Hepatocyte (in vitro differentiated cells): ENCODE measurements around the gene DTHD1. TPM values are rescaled to one million over a fixed set of nuclear protein-coding genes. Genes with fewer than 3 reads are reported as not detected.

Experiments
- DNase-seq: peaks from one replicate; pipeline ENCODE4 v3.0.0-alpha.2; 2016; ENCODE audit warnings: low spot score
- H2AFZ ChIP-seq: fragments of 200-600 bp; sonication (generic); 2 replicates; pipeline ENCODE4 v1.6.0; 2016; ENCODE audit warnings: antibody characterized with exemption, mild to moderate bottlenecking
- H3K27ac ChIP-seq: fragments of 200-600 bp; sonication (generic); 2 replicates; pipeline ENCODE4 v1.5.1; 2016; ENCODE audit warnings: mild to moderate bottlenecking
- H3K27me3 ChIP-seq: fragments of 200-600 bp; sonication (generic); 2 replicates; pipeline ENCODE4 v1.6.1; 2016
- H3K36me3 ChIP-seq: fragments of 200-600 bp; sonication (generic); replicated peaks from 2 replicates; pipeline ENCODE4 v1.5.1; 2016; ENCODE audit warnings: low read depth; ENCODE audit not compliant: insufficient read depth
- H3K4me1 ChIP-seq: fragments of 200-600 bp; sonication (generic); 2 replicates; pipeline ENCODE4 v1.5.1; 2016; ENCODE audit warnings: mild to moderate bottlenecking, moderate library complexity; ENCODE audit not compliant: insufficient read depth
- H3K4me2 ChIP-seq: fragments of 200-600 bp; sonication (generic); 2 replicates; pipeline ENCODE4 v1.6.0; 2016
- H3K4me3 ChIP-seq: fragments of 200-600 bp; sonication (generic); 2 replicates; pipeline ENCODE4 v1.5.1; 2016; ENCODE audit warnings: mild to moderate bottlenecking
- H3K79me2 ChIP-seq: fragments of 200-600 bp; sonication (generic); 2 replicates; pipeline ENCODE4 v1.6.0; 2017; ENCODE audit warnings: mild to moderate bottlenecking
- H3K9me2 ChIP-seq: fragments of 200-600 bp; sonication (generic); replicated peaks from 2 replicates; pipeline ENCODE4 v1.6.0; 2017; ENCODE audit warnings: mild to moderate bottlenecking; ENCODE audit not compliant: insufficient read depth
- H3K9me3 ChIP-seq: fragments of 200-600 bp; sonication (generic); 2 replicates; pipeline ENCODE4 v1.5.1; 2016; ENCODE audit warnings: low read depth, mild to moderate bottlenecking
- H4K20me1 ChIP-seq: fragments of 200-600 bp; sonication (generic); 2 replicates; pipeline ENCODE4 v1.6.0; 2016; ENCODE audit warnings: mild to moderate bottlenecking; ENCODE audit not compliant: insufficient read depth, poor library complexity, severe bottlenecking
- CTCF ChIP-seq: fragments of 200-600 bp; sonication (generic); IDR thresholded peaks from 2 replicates; pipeline ENCODE4 v1.5.1; 2016; ENCODE audit warnings: antibody characterized with exemption, mild to moderate bottlenecking; ENCODE audit not compliant: poor library complexity
- EZH2 ChIP-seq: fragments of 200-600 bp; sonication (generic); IDR thresholded peaks from 2 replicates; pipeline ENCODE4 v1.6.1; 2016; ENCODE audit warnings: antibody characterized with exemption, mild to moderate bottlenecking, borderline replicate concordance
- EZH2phosphoT487 ChIP-seq: fragments of 200-600 bp; sonication (generic); IDR thresholded peaks from one replicate; pipeline ENCODE4 v1.6.1; 2018; ENCODE audit warnings: antibody characterized with exemption, mild to moderate bottlenecking, low read depth, moderate library complexity; ENCODE audit not compliant: unreplicated experiment, severe bottlenecking
- WGBS: methylation state at CpG from one replicate; pipeline ENCODE4 v1.1.6; 2016; ENCODE audit warnings: low lambda C conversion rate; ENCODE audit errors: missing lambda C conversion rate; 5-methylcytosine and 5-hydroxymethylcytosine counted together
- polyA plus RNA-seq: library from polyadenylated mRNA; unstranded; fragments of >200 nt; fragmentation: Nextera tagmentation; extraction: Ambion mirVana; gene quantifications from 2 replicates; pipeline ENCODE4 v1.2.1, GENCODE V29; 2016
- total RNA-seq: library from RNA; depleted of rRNA; stranded (reverse); fragments of >200 nt; gene quantifications from 2 replicates; pipeline ENCODE4 v1.2.3, GENCODE V29; 2014

The DTHD1 gene
- total and polyA plus RNA-seq, 2 experiments from 2014 or later: not detected

GRCh38 chr4:36267486-36268268, 13.7 kb upstream of the DTHD1 start:
- H3K27ac ChIP-seq: no peak overlapping the region
- 72% methylated on average over 2 of the region's 2 CpGs for WGBS
- TF ChIP-seq CTCF (no peak), EZH2 (no peak)

GRCh38 chr4:36269101-36269500, 12.3 kb upstream of the DTHD1 start:
- Histone ChIP-seq H3K4me2 (no peak overlapping the region), H3K9me2 (no peaks in the 10 kb centered on the region), H3K27ac (no peak overlapping the region), H3K4me3 (no peak overlapping the region), H3K27me3 (no peaks in the 10 kb centered on the region), H2AFZ (no peak overlapping the region), H3K36me3 (no peaks in the 10 kb centered on the region), H4K20me1 (no peaks in the 10 kb centered on the region), H3K79me2 (no peaks in the 10 kb centered on the region), H3K4me1 (no peaks in the 10 kb centered on the region), H3K9me3 (no peaks in the 10 kb centered on the region)
- 86% methylated on average over 4 of the region's 4 CpGs for WGBS
- DNase-seq: no peak
- TF ChIP-seq EZH2 (no peak), EZH2phosphoT487 (no peak), CTCF (no peak)

More at GRCh38 chr4:36267486-36268268, 13.7 kb upstream of the DTHD1 start:
- Histone ChIP-seq H2AFZ (no peak overlapping the region), H4K20me1 (no peaks in the 10 kb centered on the region), H3K4me1 (no peaks in the 10 kb centered on the region), H3K4me2 (no peak overlapping the region), H3K9me3 (no peaks in the 10 kb centered on the region), H3K9me2 (no peaks in the 10 kb centered on the region), H3K36me3 (no peaks in the 10 kb centered on the region), H3K79me2 (no peaks in the 10 kb centered on the region), H3K4me3 (no peak overlapping the region), H3K27me3 (no peaks in the 10 kb centered on the region)
- no peak for DNase-seq

- no peak for TF ChIP-seq CTCF
- TF ChIP-seq EZH2: no peak
- no peak for TF ChIP-seq EZH2phosphoT487
- 90% methylated on average over 5 of the region's 5 CpGs for WGBS
Observed at GRCh38 chr4:36269533-36270173, 11.8 kb upstream of the DTHD1 start.

More at GRCh38 chr4:36269533-36270173, 11.8 kb upstream of the DTHD1 start:
- Histone ChIP-seq H3K4me2 (no peak overlapping the region), H3K9me2 (no peaks in the 10 kb centered on the region), H2AFZ (no peak overlapping the region), H3K36me3 (no peaks in the 10 kb centered on the region), H3K27ac (no peak overlapping the region), H3K27me3 (no peaks in the 10 kb centered on the region), H3K4me1 (no peaks in the 10 kb centered on the region), H3K9me3 (no peaks in the 10 kb centered on the region), H3K79me2 (no peaks in the 10 kb centered on the region), H3K4me3 (no peak overlapping the region), H4K20me1 (no peaks in the 10 kb centered on the region)
- no peak for DNase-seq
